ENCODE data around the gene HNF1A.

- TF ChIP-seq, protein P1, sequence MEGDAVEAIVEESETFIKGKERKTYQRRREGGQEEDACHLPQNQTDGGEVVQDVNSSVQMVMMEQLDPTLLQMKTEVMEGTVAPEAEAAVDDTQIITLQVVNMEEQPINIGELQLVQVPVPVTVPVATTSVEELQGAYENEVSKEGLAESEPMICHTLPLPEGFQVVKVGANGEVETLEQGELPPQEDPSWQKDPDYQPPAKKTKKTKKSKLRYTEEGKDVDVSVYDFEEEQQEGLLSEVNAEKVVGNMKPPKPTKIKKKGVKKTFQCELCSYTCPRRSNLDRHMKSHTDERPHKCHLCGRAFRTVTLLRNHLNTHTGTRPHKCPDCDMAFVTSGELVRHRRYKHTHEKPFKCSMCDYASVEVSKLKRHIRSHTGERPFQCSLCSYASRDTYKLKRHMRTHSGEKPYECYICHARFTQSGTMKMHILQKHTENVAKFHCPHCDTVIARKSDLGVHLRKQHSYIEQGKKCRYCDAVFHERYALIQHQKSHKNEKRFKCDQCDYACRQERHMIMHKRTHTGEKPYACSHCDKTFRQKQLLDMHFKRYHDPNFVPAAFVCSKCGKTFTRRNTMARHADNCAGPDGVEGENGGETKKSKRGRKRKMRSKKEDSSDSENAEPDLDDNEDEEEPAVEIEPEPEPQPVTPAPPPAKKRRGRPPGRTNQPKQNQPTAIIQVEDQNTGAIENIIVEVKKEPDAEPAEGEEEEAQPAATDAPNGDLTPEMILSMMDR (conservative IDR thresholded peaks at IDR 0.05) = no peak
- TF ChIP-seq ZFX (IDR thresholded peaks at IDR 0.05) = no peak
These were observed 60.7 kb downstream of the HNF1A start, which contains the start of gene OASL for GRCh38 chr12:121038861-121039668.
